Heart left ventricle (tissue), 16 donors: ENCODE measurements around the gene CALU. TPM values are rescaled to one million over a fixed set of nuclear protein-coding genes. Genes with fewer than 3 reads are reported as not detected.

Experiments
- ATAC-seq, 4 donors: fragments of 200-7000 bp; cut with Tn5 transposase; one replicate each; pipeline ENCODE4 v1.9.1; 2020 to 2022; ENCODE audit warnings: moderate library complexity in 4 of 4, mild to moderate bottlenecking in 3 of 4, moderate number of reproducible peaks in 1 of 4
- DNase-seq, 5 donors: peaks; one replicate each; pipeline ENCODE4 v3.0.0-alpha.2; 2020
- H3K27ac ChIP-seq, 12 donors: fragments of 200-600 bp; sonication (generic) in 4 of 12; one replicate each; pipeline versions ENCODE4 v1.5.0 to v1.8.0; 2016 to 2022; ENCODE audit warnings: mild to moderate bottlenecking in 2 of 12
- H3K27me3 ChIP-seq, 9 donors: fragments of 200-600 bp; sonication (generic) in 2 of 9; one replicate each; pipeline versions ENCODE4 v1.5.1 to v1.8.0; 2016 to 2022; ENCODE audit warnings: mild to moderate bottlenecking in 3 of 9
- H3K36me3 ChIP-seq, 9 donors: fragments of 200-600 bp; sonication (generic) in 2 of 9; one replicate each; pipeline versions ENCODE4 v1.5.0 to v1.8.0; 2018 to 2022; ENCODE audit warnings: mild to moderate bottlenecking in 2 of 9
- H3K4me1 ChIP-seq, 12 donors: fragments of 200-600 bp; sonication (generic) in 4 of 12; one replicate each; pipeline versions ENCODE4 v1.5.0 to v1.8.0; 2016 to 2022; ENCODE audit warnings: mild to moderate bottlenecking in 3 of 12
- H3K4me3 ChIP-seq, 12 donors: fragments of 200-600 bp; sonication (generic) in 4 of 12; one replicate each; pipeline versions ENCODE4 v1.5.0 to v1.8.0; 2017 to 2022; ENCODE audit warnings: mild to moderate bottlenecking in 9 of 12, moderate library complexity in 4 of 12
- H3K9me3 ChIP-seq, 12 donors: fragments of 200-600 bp; sonication (generic) in 4 of 12; one replicate each; pipeline versions ENCODE4 v1.5.0 to v1.8.0; 2016 to 2022; ENCODE audit warnings: mild to moderate bottlenecking in 1 of 12
- CTCF ChIP-seq, 12 donors: fragments of 200-600 bp; sonication (generic) in 4 of 12; IDR thresholded peaks; one replicate each; pipeline versions ENCODE4 v1.5.0 to v1.8.0; 2018 to 2022; ENCODE audit warnings: antibody characterized with exemption in 12 of 12, mild to moderate bottlenecking in 5 of 12
- POLR2A ChIP-seq, 2 donors: fragments of 450-650 bp; IDR thresholded peaks; one replicate each; pipeline ENCODE4 v1.6.1; 2017; ENCODE audit warnings: antibody characterized with exemption in 2 of 2, mild to moderate bottlenecking in 2 of 2, moderate library complexity in 2 of 2
- WGBS, 4 donors: extraction: QIAGEN DNeasy Blood & Tissue Kit in 2 of 4; methylation state at CpG; one replicate each; pipeline versions ENCODE4 v1.1.5 to v1.1.7; 2013 to 2018; 5-methylcytosine and 5-hydroxymethylcytosine counted together
- intact Hi-C, 10 donors: fragments of 100-400 bp; cut with DNase I; formaldehyde crosslinking; loops; one replicate each; pipeline versions ENCODE4 v1.11.1 to v1.14.2; 2022
- long read RNA-seq, 3 donors: library from polyadenylated mRNA; unstranded; transcript quantifications; one replicate each; pipeline ENCODE4 v2.0.0, GENCODE V29; 2020 to 2021
- polyA plus RNA-seq, 2 donors: library from polyadenylated mRNA; stranded (reverse); fragments of 200-250 nt; gene quantifications; one replicate each; pipeline ENCODE4 v1.2.3, GENCODE V29; 2013
- total RNA-seq, 9 donors: library from RNA; depleted of rRNA in 2 of 9; stranded (reverse); fragments of >200 nt in 2 of 9; fragmentation: NEBNext Ultra II Directional in 3 of 9; extraction: Animal tissue kit (Norgen Biotek cat#: 25700) in 3 of 9; gene quantifications; one replicate each; pipeline versions ENCODE4 v1.1.0 to v1.2.4, GENCODE V29; 2016 to 2023
- donor health status: ischemic (EF 13 %, LVEDD 7.1; RV severe dilation, severe dysfunction).
- donor health status: healthy with polysubstance abuse.
- donor health status: DM: no; HTN: yes; CAD: no.
- donor health status: DM: no; HTN: no; CAD: no.
- donor health status: ischemic (EF 25% LVEDD 6.9; RV normal size, moderate dysfunction).
- donor health status: ischemic (EF 25% LVEDD 5.7; RV mildly dilated, moderate dysfunction).
- donor health status: healthy.
- donor health status: DM: yes; HTN: yes; CAD: no.
- donor health status: ischemic (EF 35%, LVEDD 5.7; RV mildly dilated, moderate dysfunction).
- donor health status: nonischemic (EF 11% LVEDD 7.7; RV severe dilation, severe dysfunction).
- donor health status: DM: yes; HTN: yes; CAD: no.
- donor health status: PGD.
- donor health status: ischemic (EF 29% LVEDD 5.4; RV normal size, mild dysfunction).
- donor health status: nonischemic (EF 23%, LVEDD 6.1; RV moderate dilation, normal function).

CALU gene
- total RNA-seq (100 to 1,000 TPM; 172 to 689 (median 257) TPM), polyA plus RNA-seq (100 to 1,000 TPM in 1 of 2 donors, 10 to 100 TPM in 1; 51.4 to 634 TPM)
- long read RNA-seq, donor 1, transcript CALU-201 (7 exons, 3,357 nt), result major isoform, 562 of 739 reads
- long read RNA-seq, donor 1, transcript CALU-202 (7 exons, 2,438 nt), result minor isoform, 115 of 739 reads
- long read RNA-seq, donor 1, partial matches to known transcripts, result 14 of 739 reads
- long read RNA-seq, donor 1, other reads (novel, unspliced or antisense), result 46 of 739 reads
- long read RNA-seq, donor 2, full-length matches to known transcripts, result 3,876 of 4,123 reads
- long read RNA-seq, donor 2, partial matches to known transcripts, result 163 of 4,123 reads
- long read RNA-seq, donor 2, other reads (novel, unspliced or antisense), result 84 of 4,123 reads
- long read RNA-seq, donor 3, full-length matches to known transcripts, result 1,506 of 1,618 reads
- long read RNA-seq, donor 3, partial matches to known transcripts, result 42 of 1,618 reads
- long read RNA-seq, donor 3, other reads (novel, unspliced or antisense), result 70 of 1,618 reads

GRCh38 chr7:128739048-128739962 lies at the start of gene CALU:
Gene CALU, plus strand, starts transcription at chr7:128739359. Its CDS starts 9,225 bp downstream, at chr7:128748584.
- H3K4me3 ChIP-seq, result peak within 1 kb of the TSS; percentile 83 to 99 (median 94)
- 0 to 1% (median 1%) methylated on average over 61 to 74 of the region's 74 CpGs for WGBS, 4 donors
- H3K27ac ChIP-seq, result peak within 1 kb of the TSS; percentile 30 to 98 (median 94)
- peaks cover 0 to 3% (median 0%) of the 10 kb centered on the region in 9 donors for H3K36me3 ChIP-seq
- ATAC-seq (peak; percentile 98 to 99 (median 98)), DNase-seq (peak; percentile 97 to 98 (median 98))
- no peaks in the 10 kb centered on the region for H3K9me3 ChIP-seq
- TF ChIP-seq POLR2A (IDR thresholded peaks at IDR 0.05) (peak; percentile 88 to 92), CTCF (IDR thresholded peaks at IDR 0.05) (no peak)
- intact Hi-C loops, result loop anchor here in 5 of 10 donors (2.0 to 5.0 kb wide), 5 partner anchors 53 to 143 kb away; partner anchors contain the start of genes FLNC (in 3 of the 5), ATP6V1F (in 2 of the 5) and CCDC136 (in 2 of the 5)
- H3K4me1 ChIP-seq, result peaks cover 7 to 61% (median 47%) of the 10 kb centered on the region in 12 donors
- H3K27me3 ChIP-seq, result no peaks in the 10 kb centered on the region

GRCh38 chr7:128691227-128691626 lies 47.9 kb upstream of the CALU start:
- Histone ChIP-seq H3K4me3 (no peak overlapping the region), H3K27ac (no peak overlapping the region), H3K36me3 (no peaks in the 10 kb centered on the region), H3K4me1 (no peaks in the 10 kb centered on the region), H3K9me3 (no peaks in the 10 kb centered on the region), H3K27me3 (peaks cover 0 to 4% (median 0%) of the 10 kb centered on the region in 9 donors)
- 65 to 80% (median 68%) methylated on average over 1 of the region's 1 CpG for WGBS, 4 donors
- no peak for ATAC-seq
- intact Hi-C loops, result no loop called here
- TF ChIP-seq POLR2A (IDR thresholded peaks at IDR 0.05) (no peak), CTCF (IDR thresholded peaks at IDR 0.05) (no peak)
- DNase-seq, result no peak

GRCh38 chr7:128692623-128693270 lies 46.4 kb upstream of the CALU start:
- Histone ChIP-seq H3K4me1 (peaks cover 0 to 10% (median 0%) of the 10 kb centered on the region in 12 donors), H3K9me3 (no peaks in the 10 kb centered on the region), H3K27ac (no peak overlapping the region), H3K4me3 (no peak overlapping the region), H3K36me3 (no peaks in the 10 kb centered on the region), H3K27me3 (peaks cover 0 to 20% (median 8%) of the 10 kb centered on the region in 9 donors)
- DNase-seq (no peak), ATAC-seq (no peak)
- WGBS, 4 donors, result 69 to 79% (median 73%) methylated on average over 7 of the region's 7 CpGs
- TF ChIP-seq POLR2A (IDR thresholded peaks at IDR 0.05), result no peak
- intact Hi-C loops, result no loop called here

- Histone ChIP-seq H3K9me3 (no peaks in the 10 kb centered on the region), H3K4me3 (no peak overlapping the region), H3K27me3 (peaks cover 0 to 27% (median 16%) of the 10 kb centered on the region in 9 donors), H3K36me3 (no peaks in the 10 kb centered on the region), H3K27ac (no peak overlapping the region), H3K4me1 (peaks cover 0 to 11% (median 0%) of the 10 kb centered on the region in 12 donors)
- TF ChIP-seq POLR2A (IDR thresholded peaks at IDR 0.05) (no peak), CTCF (IDR thresholded peaks at IDR 0.05) (no peak)
- peak in 1 of 4 donors; percentile 29 for ATAC-seq
- no peak for DNase-seq
- intact Hi-C loops, result no loop called here
- 86 to 94% (median 90%) methylated on average over 19 of the region's 19 CpGs for WGBS, 4 donors
Observed at GRCh38 chr7:128693373-128694015, 45.7 kb upstream of the CALU start.
